Left cardiac atrium (tissue), 4 donors: ENCODE data around the gene CASP1. TPM values are rescaled to one million over a fixed set of nuclear protein-coding genes. Genes with fewer than 3 reads are reported as not detected.
"Not testable (repeated sequence)": the region's sequence is repeated elsewhere in the genome, so short reads cannot be mapped to it uniquely, and the experiment has no call there.

Experiments
- ATAC-seq, 2 donors: fragments of 200-7000 bp; cut with Tn5 transposase; one replicate each; pipeline ENCODE4 v1.9.1; 2020; ENCODE audit warnings: mild to moderate bottlenecking in 2 of 2, moderate library complexity in 2 of 2
- DNase-seq: peaks from one replicate; pipeline ENCODE4 v3.0.0-alpha.2; 2020
- intact Hi-C, 2 donors: fragments of 100-400 bp; cut with DNase I; formaldehyde crosslinking; loops; one replicate each; pipeline versions ENCODE4 v1.14.1 to v1.15.1; 2022 to 2023
- long read RNA-seq: library from polyadenylated mRNA; unstranded; transcript quantifications from one replicate; pipeline ENCODE4 v2.0.0, GENCODE V29; 2021
- total RNA-seq, 2 donors: library from RNA; stranded (reverse); fragmentation: NEBNext Ultra II Directional; extraction: Animal tissue kit (Norgen Biotek cat#: 25700); gene quantifications; one replicate each; pipeline ENCODE4 v1.2.1, GENCODE V29; 2021
- donor health status: DM: no; HTN: yes; CAD: no.
- donor health status: DM: no; HTN: yes; CAD: no; lungs with severe emphysema.
- donor health status: DM: yes; HTN: yes; CAD: no.
- donor health status: Dilated cardiomyopathy.

CASP1 gene
- 10 to 100 TPM; 12.6 to 22.7 TPM for total RNA-seq
- long read RNA-seq, partial matches to known transcripts = 0 of 7 reads
- long read RNA-seq, other reads (novel, unspliced or antisense) = 4 of 7 reads

DNA sequence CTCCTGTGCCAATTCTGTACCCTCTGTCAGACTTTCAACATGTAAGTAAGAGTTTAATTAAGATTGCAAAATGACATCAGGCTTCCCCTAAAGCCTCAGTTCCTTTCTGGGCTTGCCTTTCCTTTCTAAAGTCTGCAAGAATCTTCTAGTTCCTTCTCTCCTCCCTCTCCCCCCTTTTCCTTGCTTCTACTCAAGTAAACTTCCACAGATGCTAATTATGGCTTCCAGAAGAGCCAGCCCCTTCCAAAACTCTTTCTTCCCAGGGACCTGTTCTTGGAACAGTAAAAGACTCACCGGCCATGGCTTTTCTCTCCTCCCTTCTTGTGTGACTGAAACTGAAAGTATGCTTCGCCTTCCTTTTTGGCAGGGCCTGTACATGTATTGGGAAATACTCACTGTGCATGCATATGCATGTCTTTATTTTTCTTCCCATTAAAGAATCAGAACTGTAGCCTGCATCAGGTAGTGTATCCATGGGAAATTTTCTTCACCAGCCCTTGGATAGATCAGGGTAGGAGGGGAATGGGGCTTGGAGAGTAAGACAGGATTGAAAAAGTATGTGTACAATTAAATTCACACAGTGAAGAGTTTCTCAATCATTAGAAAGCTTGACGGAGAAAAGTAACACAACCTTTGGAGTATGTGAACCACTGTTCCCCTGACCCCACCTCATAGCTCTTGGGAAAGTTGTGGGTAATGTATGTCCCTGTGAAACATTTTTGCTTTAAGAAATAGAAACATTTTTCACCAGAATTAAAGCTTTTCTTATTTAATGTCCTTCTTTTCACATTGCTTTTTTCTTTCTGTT lies at the start of gene CASP1:
Gene CASP1 (minus strand): TSS at position 332 of the 808 bp plus-strand sequence. CDS start 31 bp downstream, at position 301.
- DNase-seq = peak; percentile 23
- intact Hi-C loops = no loop called here
- peak; percentile 88 to 95 for ATAC-seq

- intact Hi-C loops = no loop called here
- no peak for DNase-seq
- ATAC-seq = no peak
These were observed 46.6 kb upstream of the CASP1 start for GRCh38 chr11:105081412-105082150.

- peak in 1 of 2 donors; percentile 34 for ATAC-seq
- DNase-seq, intact Hi-C loops: not testable (repeated sequence)
These were observed 45.4 kb upstream of the CASP1 start for GRCh38 chr11:105080171-105080906.

DNA sequence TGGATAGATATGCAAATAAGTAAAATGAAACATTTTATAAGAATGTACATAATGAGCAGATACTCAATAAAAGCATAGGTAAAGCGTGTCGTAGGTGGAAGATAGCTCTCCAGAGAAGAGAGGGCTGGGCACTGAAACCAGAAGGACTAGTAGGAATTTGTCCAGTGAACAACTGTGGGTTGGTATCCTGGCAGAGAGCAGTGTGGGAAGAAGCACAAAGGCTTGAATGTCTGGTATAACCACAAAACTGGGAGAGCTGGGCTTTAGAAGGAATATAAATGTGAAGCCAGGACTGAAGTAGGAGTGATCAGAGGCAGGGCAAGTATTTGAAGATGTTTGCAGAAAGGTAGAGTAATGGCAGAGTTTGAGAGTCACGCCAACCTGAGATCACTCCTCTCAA lies 43.3 kb upstream of the CASP1 start:
- intact Hi-C loops = no loop called here
- no peak for DNase-seq
- no peak for ATAC-seq

DNA sequence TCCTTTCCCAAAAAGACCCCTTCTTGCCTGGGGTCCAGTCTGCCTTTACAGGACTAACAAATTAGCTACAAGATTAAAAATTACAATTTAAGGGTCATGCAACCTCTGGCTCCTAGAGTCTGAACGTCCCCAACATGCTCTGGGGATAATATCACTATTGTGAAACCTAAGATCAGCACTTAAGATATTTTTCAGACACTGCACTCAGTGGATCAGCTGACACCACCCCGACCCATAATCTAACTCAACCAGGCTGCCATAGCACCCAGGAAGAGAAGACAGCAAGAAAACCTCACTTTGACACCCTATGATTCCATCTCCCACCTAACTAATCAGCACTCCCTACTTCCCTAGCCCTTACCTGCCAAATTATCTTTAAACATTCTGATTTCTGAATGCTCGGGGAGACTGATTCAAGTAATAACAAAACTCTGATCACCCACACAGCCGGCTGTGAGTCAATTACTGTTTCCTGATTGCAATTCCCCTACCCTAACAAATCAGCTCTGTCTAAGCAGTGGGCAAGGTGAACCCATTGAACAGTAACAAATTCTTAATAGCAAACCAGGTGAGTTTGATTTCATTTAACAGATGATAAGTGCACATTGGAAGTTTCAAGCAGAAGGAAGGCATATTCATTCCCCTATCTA lies 42.3 kb upstream of the CASP1 start:
- intact Hi-C loops, ATAC-seq, DNase-seq: not testable (repeated sequence)

DNA sequence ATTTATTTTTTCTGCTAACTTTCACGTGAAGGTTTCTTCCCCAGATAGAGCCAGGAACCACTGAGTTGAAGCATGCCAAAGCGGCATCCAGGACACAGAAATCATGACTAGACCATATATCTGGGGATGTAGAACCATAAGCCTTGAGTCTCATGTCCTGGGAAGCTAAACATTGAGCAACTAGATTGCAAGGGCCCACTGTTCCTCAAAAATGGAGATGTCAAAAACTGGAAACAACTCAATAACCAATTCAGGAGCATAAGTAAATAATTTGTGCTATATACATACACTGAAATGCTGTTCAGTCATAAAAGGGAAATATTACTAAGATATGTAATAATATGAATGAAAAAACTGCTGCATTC lies 39.2 kb upstream of the CASP1 start:
- intact Hi-C loops = no loop called here
- no peak for ATAC-seq

GRCh38 chr11:105073456-105074165 lies 38.7 kb upstream of the CASP1 start:
- no peak for DNase-seq
- ATAC-seq = no peak
- intact Hi-C loops = no loop called here

More for the DNA sequence above, 39.2 kb upstream of the CASP1 start:
- no peak for DNase-seq

GRCh38 chr11:105072080-105072479 lies 37.1 kb upstream of the CASP1 start:
- DNase-seq, intact Hi-C loops, ATAC-seq: not testable (repeated sequence)

- no peak for DNase-seq
- intact Hi-C loops = no loop called here
- ATAC-seq = peak in 1 of 2 donors; percentile 44
These were observed 36.3 kb upstream of the CASP1 start for GRCh38 chr11:105071089-105071732.

DNA sequence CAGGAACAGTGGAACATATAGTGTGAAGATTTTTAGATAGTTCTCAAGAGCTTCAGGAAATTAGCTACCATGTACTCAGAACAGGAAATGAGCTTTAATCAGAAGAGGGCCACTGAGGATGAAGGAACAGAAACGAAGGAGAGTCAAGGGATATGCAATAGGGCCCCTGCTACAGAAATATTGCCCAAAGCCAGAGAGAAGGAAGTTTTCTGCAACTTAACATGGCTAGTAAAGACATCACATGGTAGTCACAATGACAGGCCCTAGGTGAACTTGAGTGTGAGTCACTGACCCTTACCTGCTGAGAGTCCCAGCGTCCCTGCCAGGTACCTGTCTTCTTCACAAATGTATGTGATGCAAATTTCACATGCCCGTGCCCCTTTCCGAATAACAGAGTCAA lies 35.4 kb upstream of the CASP1 start:
- ATAC-seq (no peak), DNase-seq (no peak)
- intact Hi-C loops = no loop called here

DNA sequence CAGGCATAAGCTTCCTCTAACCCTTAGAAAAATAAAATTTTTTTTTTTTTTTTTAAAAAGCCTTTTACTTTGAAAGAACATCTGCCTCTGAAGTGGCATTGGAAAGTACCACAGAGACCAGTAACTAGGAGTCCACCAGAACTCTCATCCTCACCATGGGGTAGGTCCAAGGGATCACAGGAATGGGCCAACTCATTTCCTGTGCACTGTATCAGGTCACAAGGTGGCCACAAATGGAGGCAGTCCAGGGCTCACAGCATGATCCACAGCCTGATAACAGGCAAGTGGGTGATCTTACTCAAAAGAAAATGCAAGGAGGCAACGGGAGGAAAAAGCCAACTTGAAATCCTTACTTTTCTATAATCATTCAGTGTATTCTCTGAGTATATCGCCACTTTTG lies 34.8 kb upstream of the CASP1 start:
- not testable (repeated sequence) for DNase-seq, ATAC-seq

GRCh38 chr11:105063245-105063941 lies 28.4 kb upstream of the CASP1 start:
- DNase-seq, intact Hi-C loops: not testable (repeated sequence)
- peak in 1 of 2 donors; percentile 19 for ATAC-seq

More for the DNA sequence above, 34.8 kb upstream of the CASP1 start:
- intact Hi-C loops = not testable (repeated sequence)

GRCh38 chr11:105057432-105057831 lies 22.5 kb upstream of the CASP1 start:
- no peak for DNase-seq
- ATAC-seq = no peak
- intact Hi-C loops = no loop called here

GRCh38 chr11:105056446-105056845 lies 21.5 kb upstream of the CASP1 start:
- DNase-seq (no peak), ATAC-seq (no peak)
- intact Hi-C loops = no loop called here

- ATAC-seq (no peak), DNase-seq (no peak)
- intact Hi-C loops = no loop called here
These were observed 20.0 kb upstream of the CASP1 start for GRCh38 chr11:105054723-105055493.

DNA sequence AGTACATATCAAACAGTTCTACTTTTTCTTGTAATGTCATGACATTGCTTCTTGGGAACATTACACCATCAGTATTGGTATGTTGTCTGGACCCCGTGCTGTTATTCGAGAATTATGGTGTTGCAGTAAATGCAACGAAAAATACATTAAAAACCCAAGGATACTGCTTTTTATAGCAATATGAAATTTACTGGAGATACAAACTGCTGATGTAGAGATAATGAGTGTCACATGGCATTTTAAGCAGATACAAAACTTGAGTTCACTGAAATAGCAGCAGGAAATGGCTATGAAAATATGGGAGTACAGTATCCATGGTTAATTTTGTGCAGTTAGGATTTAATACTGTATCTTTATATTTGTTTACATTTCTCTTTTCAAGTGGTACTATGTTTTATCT lies 17.5 kb upstream of the CASP1 start:
- intact Hi-C loops = no loop called here
- no peak for DNase-seq
- no peak for ATAC-seq

DNA sequence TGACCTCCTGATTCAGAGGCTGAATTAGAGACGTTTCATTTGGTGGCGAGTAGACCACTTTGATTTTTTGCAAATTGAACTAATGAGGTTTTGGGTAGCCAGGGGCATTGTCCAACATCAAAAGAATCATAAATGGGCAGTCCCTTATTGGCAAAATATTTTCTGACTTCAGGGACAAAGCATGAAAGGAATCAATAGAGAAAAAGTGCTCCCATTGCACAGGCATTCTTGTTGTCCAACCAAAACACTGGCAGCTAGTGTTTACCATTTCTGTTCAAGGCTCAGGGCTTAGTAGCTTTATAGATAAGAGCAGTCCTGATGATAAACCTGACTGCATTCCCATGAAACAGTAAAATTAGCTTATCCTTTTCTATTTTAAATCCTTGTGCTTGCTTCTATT lies 16.6 kb upstream of the CASP1 start:
- ATAC-seq (no peak), DNase-seq (no peak)
- intact Hi-C loops = no loop called here
